Activated naive CD8-positive, alpha-beta T cell treated with anti-CD3 and anti-CD28 coated beads for 36 hours (primary cell): Measurements from ENCODE around the gene ARMH2. TPM values are rescaled to one million over a fixed set of nuclear protein-coding genes. Genes with fewer than 3 reads are reported as not detected.
"Not testable (repeated sequence)": the region's sequence is repeated elsewhere in the genome, so short reads cannot be mapped to it uniquely, and the experiment has no call there.

Experiments used
- DNase-seq: peaks from one replicate; pipeline ENCODE4 v3.0.0; 2021
- H3K27ac Mint-ChIP-seq: one replicate; pipeline ENCODE4 v1.8.0; 2022; ENCODE audit warnings: mild to moderate bottlenecking, moderate library complexity, mixed read lengths
- H3K27me3 Mint-ChIP-seq: one replicate; pipeline ENCODE4 v1.8.0; 2022; ENCODE audit warnings: mild to moderate bottlenecking, mixed read lengths
- H3K36me3 Mint-ChIP-seq: one replicate; pipeline ENCODE4 v1.8.0; 2021; ENCODE audit warnings: mild to moderate bottlenecking, mixed read lengths
- H3K4me1 Mint-ChIP-seq: one replicate; pipeline ENCODE4 v1.8.0; 2021; ENCODE audit warnings: mixed read lengths
- H3K4me3 Mint-ChIP-seq: one replicate; pipeline ENCODE4 v1.8.0; 2022; ENCODE audit warnings: mild to moderate bottlenecking, moderate library complexity, mixed read lengths
- H3K9me3 Mint-ChIP-seq: one replicate; pipeline ENCODE4 v1.8.0; 2022; ENCODE audit warnings: mixed read lengths
- total RNA-seq, 2 experiments: library from RNA; stranded (reverse); gene quantifications; one replicate each; pipeline ENCODE4 v1.2.3, GENCODE V29; 2021

ARMH2 gene
- total RNA-seq, 2 experiments from 2014 or later, result not detected

GRCh38 chr6:24788031-24788665 lies 10.6 kb downstream of the ARMH2 start:
- H3K4me1 Mint-ChIP-seq, result peaks cover 25% of the 10 kb centered on the region
- no peak for DNase-seq
- H3K27ac Mint-ChIP-seq, result peak overlapping the region; percentile 81
- peaks cover 45% of the 10 kb centered on the region for H3K36me3 Mint-ChIP-seq
- peaks cover 4% of the 10 kb centered on the region for H3K9me3 Mint-ChIP-seq
- H3K4me3 Mint-ChIP-seq, result no peak overlapping the region
- H3K27me3 Mint-ChIP-seq, result no peaks in the 10 kb centered on the region

- H3K9me3 Mint-ChIP-seq, result no peaks in the 10 kb centered on the region
- H3K4me3 Mint-ChIP-seq, result no peak overlapping the region
- H3K27ac Mint-ChIP-seq, result no peak overlapping the region
- H3K36me3 Mint-ChIP-seq, result peaks cover 60% of the 10 kb centered on the region
- DNase-seq, result no peak
- H3K4me1 Mint-ChIP-seq, result peaks cover 28% of the 10 kb centered on the region
- H3K27me3 Mint-ChIP-seq, result no peaks in the 10 kb centered on the region
These were observed 18.5 kb downstream of the ARMH2 start for GRCh38 chr6:24780206-24780605.

GRCh38 chr6:24779416-24780016 lies 19.2 kb downstream of the ARMH2 start:
- Mint-ChIP-seq H3K27ac (no peak overlapping the region), H3K36me3 (peaks cover 57% of the 10 kb centered on the region), H3K9me3 (no peaks in the 10 kb centered on the region), H3K4me1 (peaks cover 27% of the 10 kb centered on the region), H3K4me3 (no peak overlapping the region), H3K27me3 (no peaks in the 10 kb centered on the region)
- DNase-seq, result no peak

GRCh38 chr6:24778878-24779277 lies 19.8 kb downstream of the ARMH2 start:
- no peak overlapping the region for H3K4me3 Mint-ChIP-seq
- H3K27ac Mint-ChIP-seq, result no peak overlapping the region
- no peaks in the 10 kb centered on the region for H3K27me3 Mint-ChIP-seq

GRCh38 chr6:24778121-24778520 lies 20.6 kb downstream of the ARMH2 start:
- no peaks in the 10 kb centered on the region for H3K27me3 Mint-ChIP-seq
- H3K27ac Mint-ChIP-seq, result no peak overlapping the region
- H3K4me1 Mint-ChIP-seq, result peaks cover 27% of the 10 kb centered on the region
- peak overlapping the region; percentile 18 for H3K4me3 Mint-ChIP-seq
- no peaks in the 10 kb centered on the region for H3K9me3 Mint-ChIP-seq
- no peak for DNase-seq
- H3K36me3 Mint-ChIP-seq, result peaks cover 51% of the 10 kb centered on the region

More at GRCh38 chr6:24778878-24779277, 19.8 kb downstream of the ARMH2 start:
- Mint-ChIP-seq H3K36me3 (peaks cover 53% of the 10 kb centered on the region), H3K9me3 (no peaks in the 10 kb centered on the region), H3K4me1 (peaks cover 26% of the 10 kb centered on the region)
- no peak for DNase-seq

GRCh38 chr6:24777227-24777626 lies 21.5 kb downstream of the ARMH2 start:
- no peaks in the 10 kb centered on the region for H3K9me3 Mint-ChIP-seq
- DNase-seq, result no peak
- H3K4me1 Mint-ChIP-seq, result peaks cover 27% of the 10 kb centered on the region
- peaks cover 47% of the 10 kb centered on the region for H3K36me3 Mint-ChIP-seq
- no peak overlapping the region for H3K27ac Mint-ChIP-seq
- no peaks in the 10 kb centered on the region for H3K27me3 Mint-ChIP-seq
- H3K4me3 Mint-ChIP-seq, result peak overlapping the region; percentile 42

- DNase-seq, result peak; percentile 33
- H3K36me3 Mint-ChIP-seq, result peaks cover 36% of the 10 kb centered on the region
- H3K27me3 Mint-ChIP-seq, result no peaks in the 10 kb centered on the region
- H3K4me3 Mint-ChIP-seq, result peak overlapping the region; percentile 93
- peak overlapping the region; percentile 99 for H3K27ac Mint-ChIP-seq
- H3K9me3 Mint-ChIP-seq, result no peaks in the 10 kb centered on the region
- peaks cover 27% of the 10 kb centered on the region for H3K4me1 Mint-ChIP-seq
These were observed 23.1 kb downstream of the ARMH2 start for GRCh38 chr6:24775520-24776058.

- no peaks in the 10 kb centered on the region for H3K27me3 Mint-ChIP-seq
- H3K27ac Mint-ChIP-seq, result peak within 1 kb of the TSS; percentile 99
- H3K4me1 Mint-ChIP-seq, result peaks cover 24% of the 10 kb centered on the region
- H3K36me3 Mint-ChIP-seq, result peaks cover 30% of the 10 kb centered on the region
- no peaks in the 10 kb centered on the region for H3K9me3 Mint-ChIP-seq
- peak within 1 kb of the TSS; percentile 93 for H3K4me3 Mint-ChIP-seq
- peak; percentile 98 for DNase-seq
These were observed 23.8 kb downstream of the ARMH2 start, which contains the start of gene GMNN for GRCh38 chr6:24774696-24775519. Gene GMNN (plus strand): TSS chr6:24774937. CDS start chr6:24777247, 2,310 bp downstream.

GRCh38 chr6:24768361-24768760 lies 30.4 kb downstream of the ARMH2 start:
- no peaks in the 10 kb centered on the region for H3K27me3 Mint-ChIP-seq
- DNase-seq, result no peak
- no peak overlapping the region for H3K27ac Mint-ChIP-seq
- no peaks in the 10 kb centered on the region for H3K9me3 Mint-ChIP-seq
- peaks cover 13% of the 10 kb centered on the region for H3K4me1 Mint-ChIP-seq
- no peaks in the 10 kb centered on the region for H3K36me3 Mint-ChIP-seq
- peak overlapping the region; percentile 10 for H3K4me3 Mint-ChIP-seq

- Mint-ChIP-seq H3K9me3 (no peaks in the 10 kb centered on the region), H3K27ac (no peak overlapping the region), H3K36me3 (no peaks in the 10 kb centered on the region), H3K4me1 (peaks cover 14% of the 10 kb centered on the region), H3K4me3 (no peak overlapping the region), H3K27me3 (no peaks in the 10 kb centered on the region)
- no peak for DNase-seq
These were observed 31.8 kb downstream of the ARMH2 start for GRCh38 chr6:24766680-24767462.

- H3K36me3 Mint-ChIP-seq, DNase-seq, H3K4me3 Mint-ChIP-seq, H3K27me3 Mint-ChIP-seq, H3K9me3 Mint-ChIP-seq, H3K27ac Mint-ChIP-seq: not testable (repeated sequence)
- peaks cover 18% of the 10 kb centered on the region for H3K4me1 Mint-ChIP-seq
These were observed 32.7 kb downstream of the ARMH2 start for GRCh38 chr6:24765968-24766367.

GRCh38 chr6:24764833-24765828 lies 33.6 kb downstream of the ARMH2 start:
- peak; percentile 17 for DNase-seq
- Mint-ChIP-seq H3K4me1 (peaks cover 18% of the 10 kb centered on the region), H3K27ac (peak overlapping the region; percentile 1)
- H3K4me3 Mint-ChIP-seq, H3K9me3 Mint-ChIP-seq, H3K27me3 Mint-ChIP-seq, H3K36me3 Mint-ChIP-seq: not testable (repeated sequence)

GRCh38 chr6:24763578-24763977 lies 35.1 kb downstream of the ARMH2 start:
- DNase-seq, result no peak
- Mint-ChIP-seq H3K36me3 (no peaks in the 10 kb centered on the region), H3K27ac (no peak overlapping the region), H3K9me3 (no peaks in the 10 kb centered on the region), H3K4me3 (no peak overlapping the region), H3K4me1 (peaks cover 18% of the 10 kb centered on the region), H3K27me3 (no peaks in the 10 kb centered on the region)
